ENCODE data around the gene PDE3B.

GRCh38 chr11:14803846-14804245, 160.2 kb downstream of the PDE3B start:
- no peak for TF ChIP-seq ZZZ3 (IDR thresholded peaks at IDR 0.05)
- TF ChIP-seq REST (IDR thresholded peaks at IDR 0.05; ENCODE audit: borderline replicate concordance) = no peak
- TF ChIP-seq REST (CRISPR knock-in tag; IDR thresholded peaks at IDR 0.05; ENCODE audit: low read depth) = no peak
- TF ChIP-seq CTCF (IDR thresholded peaks at IDR 0.05 in 2 of 3, conservative IDR thresholded peaks at IDR 0.05 in 1 of 3; ENCODE audit: insufficient read depth in 2 of 3, low read depth in 1 of 3, low read length in 3 of 3) = no peak
- TF ChIP-seq FOXK2 (conservative IDR thresholded peaks at IDR 0.05 in 1 of 2, IDR thresholded peaks at IDR 0.05 in 1 of 2; ENCODE audit: low read depth in 2 of 2) = no peak
- no peak for TF ChIP-seq ZNF146 (CRISPR knock-in tag; IDR thresholded peaks at IDR 0.05; ENCODE audit: unreplicated experiment)
- TF ChIP-seq NFXL1 (CRISPR knock-in tag; IDR thresholded peaks at IDR 0.05) = no peak
- no peak for TF ChIP-seq ZNF609 (CRISPR knock-in tag; IDR thresholded peaks at IDR 0.05; ENCODE audit: borderline replicate concordance)
- TF ChIP-seq SMC3 (conservative IDR thresholded peaks at IDR 0.05; ENCODE audit: insufficient read depth, low read depth, low read length) = no peak
- TF ChIP-seq HDAC6 (IDR thresholded peaks at IDR 0.05; ENCODE audit: low read depth, low read length) = no peak
- TF ChIP-seq ELF1 (tag; IDR thresholded peaks at IDR 0.05) = no peak
- TF ChIP-seq ZNF274 (IDR thresholded peaks at IDR 0.05; ENCODE audit: borderline replicate concordance, low read depth, low read length) = no peak
- TF ChIP-seq EP300 (IDR thresholded peaks at IDR 0.05; ENCODE audit: low read length) = no peak

All from K562 (cell line).